H1 (cell line): Measurements from ENCODE around the gene ASCC2. TPM values are rescaled to one million over a fixed set of nuclear protein-coding genes. Genes with fewer than 3 reads are reported as not detected.

Experiments used
- CREB1 ChIP-seq: IDR thresholded peaks from 2 replicates; pipeline ENCODE4 v1.6.1; 2012; ENCODE audit warnings: inconsistent platforms
- GTF2F1 ChIP-seq: IDR thresholded peaks from 2 replicates; pipeline ENCODE4 v1.6.1; 2012; ENCODE audit warnings: low read depth, low read length, improper control_type of control experiment, borderline replicate concordance
- HDAC2 ChIP-seq, 2 experiments: fragments of 300-600 bp in 1 of 2; sonication (generic) in 1 of 2; IDR thresholded peaks; 2 replicates each; pipeline ENCODE4 v1.6.1; 2011 to 2012; ENCODE audit warnings: low read depth in 2 of 2, low read length in 2 of 2, mild to moderate bottlenecking in 2 of 2, moderate library complexity in 2 of 2, borderline replicate concordance in 1 of 2, inconsistent platforms in 1 of 2
- TAF7 ChIP-seq: optimal IDR thresholded peaks from 2 replicates; pipeline ENCODE3; 2011; ENCODE audit warnings: low read depth, mild to moderate bottlenecking, inconsistent platforms, low read length, moderate library complexity, borderline replicate concordance
- TEAD4 ChIP-seq: IDR thresholded peaks from 2 replicates; pipeline ENCODE4 v1.6.1; 2012; ENCODE audit warnings: low read depth, low read length, inconsistent platforms, mixed read lengths
- polyA plus RNA-seq, 7 experiments: library from polyadenylated mRNA; depleted of rRNA in 3 of 7; stranded (reverse) in 5 of 7; unstranded in 2 of 7; fragments of >200 nt in 5 of 7; fragments of 200-250 nt in 2 of 7; gene quantifications; 1 replicate in 5 of 7; 2 replicates in 1 of 7; 4 replicates in 1 of 7; pipeline versions ENCODE4 v1.2.1 to v1.2.3, GENCODE V29; 2011 to 2013; ENCODE audit warnings: missing spikeins in 2 of 7, mixed read lengths in 2 of 7
- total RNA-seq: library from RNA; stranded (reverse); fragmentation: NEBNext Ultra II Directional; extraction: Animal tissue kit (Norgen Biotek cat#: 25700); gene quantifications from 2 replicates; pipeline ENCODE4 v1.2.1, GENCODE V29; 2021
- TF ChIP-seq, protein P1 (sequence below): fragments of 300-600 bp; sonication (generic); IDR thresholded peaks from 2 replicates; pipeline ENCODE4 v1.7.1; 2012; ENCODE audit warnings: low read length, moderate library complexity, mild to moderate bottlenecking, inconsistent platforms; ENCODE audit not compliant: insufficient replicate concordance

The ASCC2 gene
- total and polyA plus RNA-seq, 2 of the 8 experiments (the other 6 are each of a cell fraction or from before 2014, with no cell fraction given) = 35.0 to 35.8 TPM

DNA sequence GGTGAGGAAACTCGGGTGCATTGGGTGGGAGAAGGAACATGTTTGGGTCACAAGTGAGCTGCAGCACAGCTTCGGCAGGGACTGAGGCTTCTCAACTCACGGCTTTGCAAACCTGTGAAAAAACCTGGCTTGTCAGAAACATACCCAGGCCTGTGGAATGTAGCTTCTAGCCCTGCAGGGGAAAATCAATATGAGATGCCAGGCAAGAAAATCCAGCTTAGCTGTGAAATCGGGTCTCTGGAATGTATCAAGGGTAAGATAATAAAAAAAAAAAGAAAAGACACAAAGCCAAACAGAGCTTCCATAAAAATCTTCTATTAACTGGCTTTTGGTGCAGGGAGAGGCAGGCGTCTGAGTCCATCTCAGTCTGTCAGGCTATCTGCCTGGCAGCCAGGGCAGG lies 42.4 kb downstream of the ASCC2 start (continued):
- TF ChIP-seq, protein P1, sequence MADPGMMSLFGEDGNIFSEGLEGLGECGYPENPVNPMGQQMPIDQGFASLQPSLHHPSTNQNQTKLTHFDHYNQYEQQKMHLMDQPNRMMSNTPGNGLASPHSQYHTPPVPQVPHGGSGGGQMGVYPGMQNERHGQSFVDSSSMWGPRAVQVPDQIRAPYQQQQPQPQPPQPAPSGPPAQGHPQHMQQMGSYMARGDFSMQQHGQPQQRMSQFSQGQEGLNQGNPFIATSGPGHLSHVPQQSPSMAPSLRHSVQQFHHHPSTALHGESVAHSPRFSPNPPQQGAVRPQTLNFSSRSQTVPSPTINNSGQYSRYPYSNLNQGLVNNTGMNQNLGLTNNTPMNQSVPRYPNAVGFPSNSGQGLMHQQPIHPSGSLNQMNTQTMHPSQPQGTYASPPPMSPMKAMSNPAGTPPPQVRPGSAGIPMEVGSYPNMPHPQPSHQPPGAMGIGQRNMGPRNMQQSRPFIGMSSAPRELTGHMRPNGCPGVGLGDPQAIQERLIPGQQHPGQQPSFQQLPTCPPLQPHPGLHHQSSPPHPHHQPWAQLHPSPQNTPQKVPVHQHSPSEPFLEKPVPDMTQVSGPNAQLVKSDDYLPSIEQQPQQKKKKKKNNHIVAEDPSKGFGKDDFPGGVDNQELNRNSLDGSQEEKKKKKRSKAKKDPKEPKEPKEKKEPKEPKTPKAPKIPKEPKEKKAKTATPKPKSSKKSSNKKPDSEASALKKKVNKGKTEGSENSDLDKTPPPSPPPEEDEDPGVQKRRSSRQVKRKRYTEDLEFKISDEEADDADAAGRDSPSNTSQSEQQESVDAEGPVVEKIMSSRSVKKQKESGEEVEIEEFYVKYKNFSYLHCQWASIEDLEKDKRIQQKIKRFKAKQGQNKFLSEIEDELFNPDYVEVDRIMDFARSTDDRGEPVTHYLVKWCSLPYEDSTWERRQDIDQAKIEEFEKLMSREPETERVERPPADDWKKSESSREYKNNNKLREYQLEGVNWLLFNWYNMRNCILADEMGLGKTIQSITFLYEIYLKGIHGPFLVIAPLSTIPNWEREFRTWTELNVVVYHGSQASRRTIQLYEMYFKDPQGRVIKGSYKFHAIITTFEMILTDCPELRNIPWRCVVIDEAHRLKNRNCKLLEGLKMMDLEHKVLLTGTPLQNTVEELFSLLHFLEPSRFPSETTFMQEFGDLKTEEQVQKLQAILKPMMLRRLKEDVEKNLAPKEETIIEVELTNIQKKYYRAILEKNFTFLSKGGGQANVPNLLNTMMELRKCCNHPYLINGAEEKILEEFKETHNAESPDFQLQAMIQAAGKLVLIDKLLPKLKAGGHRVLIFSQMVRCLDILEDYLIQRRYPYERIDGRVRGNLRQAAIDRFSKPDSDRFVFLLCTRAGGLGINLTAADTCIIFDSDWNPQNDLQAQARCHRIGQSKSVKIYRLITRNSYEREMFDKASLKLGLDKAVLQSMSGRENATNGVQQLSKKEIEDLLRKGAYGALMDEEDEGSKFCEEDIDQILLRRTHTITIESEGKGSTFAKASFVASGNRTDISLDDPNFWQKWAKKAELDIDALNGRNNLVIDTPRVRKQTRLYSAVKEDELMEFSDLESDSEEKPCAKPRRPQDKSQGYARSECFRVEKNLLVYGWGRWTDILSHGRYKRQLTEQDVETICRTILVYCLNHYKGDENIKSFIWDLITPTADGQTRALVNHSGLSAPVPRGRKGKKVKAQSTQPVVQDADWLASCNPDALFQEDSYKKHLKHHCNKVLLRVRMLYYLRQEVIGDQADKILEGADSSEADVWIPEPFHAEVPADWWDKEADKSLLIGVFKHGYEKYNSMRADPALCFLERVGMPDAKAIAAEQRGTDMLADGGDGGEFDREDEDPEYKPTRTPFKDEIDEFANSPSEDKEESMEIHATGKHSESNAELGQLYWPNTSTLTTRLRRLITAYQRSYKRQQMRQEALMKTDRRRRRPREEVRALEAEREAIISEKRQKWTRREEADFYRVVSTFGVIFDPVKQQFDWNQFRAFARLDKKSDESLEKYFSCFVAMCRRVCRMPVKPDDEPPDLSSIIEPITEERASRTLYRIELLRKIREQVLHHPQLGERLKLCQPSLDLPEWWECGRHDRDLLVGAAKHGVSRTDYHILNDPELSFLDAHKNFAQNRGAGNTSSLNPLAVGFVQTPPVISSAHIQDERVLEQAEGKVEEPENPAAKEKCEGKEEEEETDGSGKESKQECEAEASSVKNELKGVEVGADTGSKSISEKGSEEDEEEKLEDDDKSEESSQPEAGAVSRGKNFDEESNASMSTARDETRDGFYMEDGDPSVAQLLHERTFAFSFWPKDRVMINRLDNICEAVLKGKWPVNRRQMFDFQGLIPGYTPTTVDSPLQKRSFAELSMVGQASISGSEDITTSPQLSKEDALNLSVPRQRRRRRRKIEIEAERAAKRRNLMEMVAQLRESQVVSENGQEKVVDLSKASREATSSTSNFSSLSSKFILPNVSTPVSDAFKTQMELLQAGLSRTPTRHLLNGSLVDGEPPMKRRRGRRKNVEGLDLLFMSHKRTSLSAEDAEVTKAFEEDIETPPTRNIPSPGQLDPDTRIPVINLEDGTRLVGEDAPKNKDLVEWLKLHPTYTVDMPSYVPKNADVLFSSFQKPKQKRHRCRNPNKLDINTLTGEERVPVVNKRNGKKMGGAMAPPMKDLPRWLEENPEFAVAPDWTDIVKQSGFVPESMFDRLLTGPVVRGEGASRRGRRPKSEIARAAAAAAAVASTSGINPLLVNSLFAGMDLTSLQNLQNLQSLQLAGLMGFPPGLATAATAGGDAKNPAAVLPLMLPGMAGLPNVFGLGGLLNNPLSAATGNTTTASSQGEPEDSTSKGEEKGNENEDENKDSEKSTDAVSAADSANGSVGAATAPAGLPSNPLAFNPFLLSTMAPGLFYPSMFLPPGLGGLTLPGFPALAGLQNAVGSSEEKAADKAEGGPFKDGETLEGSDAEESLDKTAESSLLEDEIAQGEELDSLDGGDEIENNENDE = no peak
- no peak for TF ChIP-seq GTF2F1
- no peak for TF ChIP-seq HDAC2 (IDR thresholded peaks at IDR 0.05; ENCODE audit: borderline replicate concordance in 1 of 2, low read depth in 2 of 2, low read length in 2 of 2)
- TF ChIP-seq TEAD4 = no peak
- TF ChIP-seq TAF7 = no peak
- no peak for TF ChIP-seq CREB1
